Activated CD4-positive, alpha-beta T cell treated with anti-CD3 and anti-CD28 coated beads, Interleukin-10, Interleukin-2, amounts not matched to agents 100 ng/mL and 50 ng/mL, durations not matched to agents 16 hours and 8 hours (primary cell): ENCODE measurements around the gene MGA.
A peak's percentile ranks its signal among the peaks of the same experiment; 100 is the strongest.

ENCODE experiments used
- DNase-seq: peaks from one replicate; pipeline ENCODE4 v3.0.0-alpha.2; 2020

MGA gene

DNA sequence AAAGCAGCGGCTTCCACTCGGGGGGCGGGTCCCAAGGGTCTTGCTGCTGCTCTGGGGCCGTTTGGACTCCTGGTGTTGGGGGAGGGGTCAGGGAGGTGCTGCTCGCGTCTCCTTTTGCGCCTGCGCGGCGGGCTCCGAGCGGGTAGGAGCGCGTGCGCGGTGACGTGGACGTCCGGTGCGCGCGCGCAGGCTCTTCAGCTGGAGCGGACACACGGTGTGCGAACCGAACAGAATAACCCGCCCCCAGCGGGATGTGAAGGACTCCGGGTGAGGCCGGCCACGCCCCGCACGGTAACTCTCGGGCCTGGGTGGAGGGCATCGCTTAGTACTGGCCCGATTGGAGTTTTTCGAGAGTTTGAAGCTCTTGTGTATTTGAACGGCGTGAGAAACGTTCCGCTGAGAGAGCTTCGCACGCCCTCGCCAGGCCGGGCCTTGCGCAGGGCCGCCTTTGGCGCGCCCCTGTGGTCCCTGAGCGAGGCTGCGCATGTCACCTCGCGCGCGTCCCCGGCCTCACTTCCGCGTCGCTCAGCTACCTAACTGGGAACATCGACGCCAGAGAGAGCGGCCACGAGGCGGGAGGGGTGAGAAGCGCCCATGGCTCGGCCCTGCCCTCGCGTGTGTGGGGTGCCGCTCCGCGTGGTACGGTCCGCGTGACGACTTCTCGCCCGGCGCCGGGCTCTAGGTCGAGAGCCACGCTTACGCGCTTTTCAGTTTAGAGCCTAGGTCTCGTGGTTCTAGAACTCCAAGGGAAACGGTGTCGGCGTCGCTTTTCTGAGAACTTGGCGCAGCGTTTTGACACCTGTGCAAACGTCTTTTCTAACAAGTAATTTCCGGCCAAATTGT is at the start of gene MGA:
MGA (plus strand) TSS at position 171 of the 843 bp plus-strand sequence.
- DNase-seq: peak; percentile 94

DNA sequence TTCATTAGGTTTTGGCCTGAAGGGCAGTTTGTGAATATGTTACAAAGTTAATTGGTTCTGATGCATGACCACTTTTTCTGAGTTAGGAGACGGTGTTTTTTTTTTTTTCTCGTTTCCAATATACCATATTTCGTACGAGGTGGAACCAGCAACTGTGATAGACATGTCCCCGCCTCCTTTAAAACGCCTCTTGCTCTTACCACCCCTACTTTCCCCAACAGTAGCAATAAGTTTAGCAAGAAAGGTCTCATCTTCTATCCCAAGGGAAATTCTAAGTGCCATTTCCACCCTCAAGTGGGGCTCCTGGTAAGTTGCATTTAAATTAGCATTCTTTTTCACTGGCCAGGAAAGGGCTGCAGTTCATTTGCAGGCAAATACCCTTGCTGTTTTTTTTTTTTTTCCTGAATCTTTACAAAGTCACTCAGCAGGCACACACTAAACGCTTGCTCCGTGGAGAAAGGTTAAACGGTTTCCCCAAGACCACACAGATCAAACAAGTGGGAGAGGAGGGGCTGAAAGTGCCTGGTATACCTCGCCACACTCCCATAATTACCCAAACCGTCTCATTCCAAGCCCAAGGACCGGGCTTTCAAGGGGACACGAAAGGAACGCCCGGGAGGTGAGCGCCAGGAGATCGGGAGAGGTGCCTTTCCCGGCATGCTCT is 39.5 kb upstream of the MGA start:
- no peak for DNase-seq

DNA sequence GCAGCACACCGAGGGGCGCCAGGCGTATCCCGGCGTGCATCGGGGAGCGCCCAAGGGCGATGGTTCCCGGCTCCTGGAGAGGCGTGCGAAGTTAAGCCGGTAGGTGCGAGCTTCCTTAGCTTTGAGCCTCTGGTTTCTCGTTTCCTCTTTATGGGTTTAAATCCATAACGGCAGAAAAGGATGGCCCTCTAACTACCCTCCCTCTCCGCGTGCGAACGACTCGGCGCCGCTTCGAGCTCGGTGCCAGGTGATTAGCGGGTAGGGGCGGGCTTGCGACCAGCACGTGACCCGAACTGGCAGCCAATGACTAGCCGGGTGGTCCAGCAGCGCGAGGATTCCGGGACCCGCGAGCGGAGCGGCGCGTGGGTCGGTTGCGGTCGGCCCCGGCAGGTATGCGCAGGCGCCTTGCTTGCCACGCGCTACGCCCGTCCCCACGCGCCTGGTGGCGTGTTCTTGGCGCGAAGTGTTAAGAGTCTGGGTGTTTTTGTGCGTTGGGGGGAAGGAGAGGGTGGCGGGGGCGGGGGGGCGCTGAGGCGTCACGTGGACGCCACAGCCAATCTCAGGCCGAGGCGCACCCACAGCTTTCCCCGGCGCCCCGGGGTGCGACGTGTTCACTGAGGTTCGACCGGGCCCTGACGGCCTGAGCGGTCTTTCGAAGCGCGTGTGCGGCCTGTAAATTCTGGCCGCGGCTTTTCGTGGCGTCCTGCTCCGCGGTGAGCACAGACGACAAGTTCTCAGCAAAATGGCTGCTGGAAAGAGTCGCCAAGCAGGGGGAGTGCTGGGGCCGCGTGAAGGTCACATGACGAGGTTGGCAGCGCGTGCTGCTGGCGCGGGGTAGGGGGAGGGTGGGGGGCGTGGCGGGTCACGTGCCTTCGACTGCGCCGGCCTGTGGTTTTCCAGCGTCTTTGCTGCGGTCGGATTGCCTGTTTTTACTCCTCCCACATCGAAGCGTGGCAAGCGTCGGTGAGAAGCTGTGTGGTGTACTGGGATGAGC is 38.7 kb upstream of the MGA start:
- DNase-seq: peak; percentile 78

DNA sequence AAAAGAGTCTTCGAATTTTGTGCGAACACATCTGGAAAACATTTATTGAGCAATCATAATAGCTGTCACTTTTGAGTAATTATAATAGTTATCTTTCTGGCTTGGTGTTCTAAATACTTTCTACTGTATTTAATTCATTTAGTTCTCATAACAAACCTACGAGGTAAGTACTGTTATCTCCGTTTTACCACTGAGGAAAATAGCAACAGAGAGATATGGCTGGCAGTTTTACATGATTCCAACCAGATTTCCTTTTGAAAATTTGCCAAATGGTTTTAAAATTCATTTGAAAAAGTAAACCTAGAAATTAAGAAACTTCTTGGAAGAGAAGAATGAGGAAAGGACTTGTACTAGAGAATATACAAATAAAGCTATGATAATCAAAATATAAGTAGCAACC is 37.3 kb upstream of the MGA start:
- no peak for DNase-seq

DNA sequence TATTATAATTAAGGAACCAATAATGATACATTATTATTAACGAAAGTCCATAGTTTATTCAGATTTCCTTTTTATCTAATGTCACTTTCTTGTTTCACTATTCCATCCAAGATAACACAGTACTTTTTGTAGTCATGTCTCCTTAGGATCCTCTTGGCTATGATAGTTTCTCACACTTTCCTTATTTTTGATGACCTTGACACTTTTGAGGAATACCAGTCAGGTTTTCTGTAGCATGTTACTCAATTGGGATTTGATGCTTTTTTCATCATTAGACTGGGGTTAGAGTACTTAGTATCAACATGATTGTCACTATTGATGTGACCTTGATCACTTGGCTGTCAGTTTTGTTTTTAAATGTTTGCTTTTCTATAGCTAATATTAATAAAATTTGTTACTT is 33.0 kb upstream of the MGA start:
- no peak for DNase-seq

DNA sequence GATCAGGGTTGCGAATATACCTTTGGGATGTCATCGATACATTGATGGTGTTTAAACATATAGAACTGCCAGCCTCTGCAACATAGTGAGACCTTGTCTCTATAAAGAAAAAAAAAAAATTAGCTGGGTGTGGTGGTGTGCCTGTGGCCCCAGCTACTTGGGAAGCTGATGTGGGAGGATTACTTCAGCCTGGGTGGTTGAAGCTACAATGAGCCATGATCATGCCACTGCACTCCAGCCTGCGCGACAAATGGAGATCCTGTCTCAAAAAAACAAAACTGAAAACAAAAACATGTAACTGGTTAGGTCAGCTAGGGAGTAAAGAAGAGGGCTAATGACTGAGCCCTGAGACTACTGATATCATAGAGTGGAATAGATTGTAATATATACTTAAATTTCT is 30.7 kb upstream of the MGA start:
- no peak for DNase-seq

DNA sequence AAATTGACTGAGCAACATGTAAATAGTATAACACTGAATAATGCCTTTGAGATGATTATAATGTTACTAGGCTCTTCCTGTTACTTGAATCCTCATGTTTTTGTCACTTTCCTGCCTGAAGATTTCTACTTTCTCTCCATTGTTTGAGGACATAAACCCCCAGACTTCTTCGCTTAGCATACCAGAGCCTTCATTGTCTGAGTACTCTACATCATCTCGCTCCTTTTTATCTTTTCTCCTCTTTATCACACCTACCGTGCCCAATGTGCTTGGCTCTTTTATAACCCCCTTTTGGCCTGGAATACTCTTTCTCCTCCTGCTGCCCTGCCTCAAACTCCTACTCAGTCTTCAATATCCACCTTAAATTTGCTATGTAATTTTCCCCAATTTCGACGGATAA is 30.3 kb upstream of the MGA start:
- DNase-seq: no peak

DNA sequence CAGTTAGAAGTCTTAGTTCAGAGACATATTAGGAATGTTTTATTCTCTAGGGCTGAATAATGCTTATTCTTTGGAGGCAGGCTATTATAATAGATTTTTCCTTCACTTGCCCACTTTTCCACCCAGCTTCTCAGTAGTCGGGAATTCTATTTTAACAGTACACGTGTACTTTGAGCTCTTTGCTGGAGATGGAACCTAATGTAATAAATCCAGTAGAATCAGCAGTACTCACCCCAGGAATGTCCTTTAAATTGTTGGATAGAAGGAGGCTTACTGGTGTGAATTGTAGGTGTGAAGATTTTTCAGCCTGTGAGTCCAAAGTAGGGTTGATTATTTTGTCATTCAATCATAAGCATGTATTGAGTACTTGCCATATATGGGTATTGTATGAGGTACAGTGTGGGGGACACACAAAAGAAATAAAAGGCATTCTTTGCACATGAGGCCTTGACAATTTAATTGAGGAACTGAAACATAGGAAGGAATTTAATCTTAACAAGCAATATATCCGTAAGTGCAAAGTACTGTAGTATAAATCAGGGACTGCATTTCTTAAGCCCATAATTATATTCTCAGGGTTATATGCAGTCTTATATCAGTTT is 29.5 kb upstream of the MGA start:
- DNase-seq: no peak

DNA sequence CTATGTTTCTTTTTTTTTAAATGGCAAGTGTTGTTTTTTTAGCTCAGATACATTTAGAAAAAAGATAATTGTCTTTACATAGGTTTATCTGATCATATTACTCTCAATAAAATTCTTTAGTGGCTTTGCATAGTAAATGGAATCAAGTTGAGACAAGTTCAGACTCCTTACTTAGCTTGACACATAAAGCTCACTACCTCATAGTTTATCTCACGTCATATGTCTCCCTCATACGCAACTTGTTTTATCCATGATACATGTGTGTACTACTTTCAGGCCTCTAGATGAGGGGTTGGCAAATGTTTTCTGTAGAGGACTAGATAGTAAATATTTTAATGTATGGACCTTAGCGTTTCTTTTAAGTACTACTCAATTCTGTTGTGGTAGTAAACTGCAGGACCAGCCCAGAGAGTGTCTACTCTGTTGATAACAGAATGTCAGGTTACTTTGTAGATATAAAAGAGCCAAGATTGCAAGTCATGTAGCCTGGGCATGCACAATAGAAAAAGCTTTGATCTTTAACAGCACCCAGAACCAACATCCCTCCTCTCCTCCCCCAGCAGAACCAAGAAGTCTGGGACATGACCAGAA is 28.2 kb upstream of the MGA start:
- no peak for DNase-seq

DNA sequence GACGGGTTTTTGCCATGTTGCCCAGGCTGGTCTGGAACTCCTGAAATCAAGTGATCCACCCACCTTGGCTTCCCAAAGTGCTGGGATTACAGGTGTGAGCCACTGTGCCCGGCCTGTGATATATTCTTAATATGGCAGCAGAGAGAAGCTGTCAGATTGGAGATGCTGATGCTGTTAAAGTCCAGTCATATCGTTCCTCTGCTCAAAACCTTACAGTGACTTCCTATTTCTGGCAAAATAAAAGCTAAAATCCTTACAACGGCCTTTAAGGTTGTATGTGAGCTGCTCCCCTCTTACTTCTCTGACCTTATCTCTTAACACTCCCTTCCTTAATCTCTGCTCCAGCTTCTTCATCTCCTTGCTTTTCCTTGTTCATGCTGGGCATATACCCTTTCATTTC is 26.6 kb upstream of the MGA start:
- DNase-seq: no peak

DNA sequence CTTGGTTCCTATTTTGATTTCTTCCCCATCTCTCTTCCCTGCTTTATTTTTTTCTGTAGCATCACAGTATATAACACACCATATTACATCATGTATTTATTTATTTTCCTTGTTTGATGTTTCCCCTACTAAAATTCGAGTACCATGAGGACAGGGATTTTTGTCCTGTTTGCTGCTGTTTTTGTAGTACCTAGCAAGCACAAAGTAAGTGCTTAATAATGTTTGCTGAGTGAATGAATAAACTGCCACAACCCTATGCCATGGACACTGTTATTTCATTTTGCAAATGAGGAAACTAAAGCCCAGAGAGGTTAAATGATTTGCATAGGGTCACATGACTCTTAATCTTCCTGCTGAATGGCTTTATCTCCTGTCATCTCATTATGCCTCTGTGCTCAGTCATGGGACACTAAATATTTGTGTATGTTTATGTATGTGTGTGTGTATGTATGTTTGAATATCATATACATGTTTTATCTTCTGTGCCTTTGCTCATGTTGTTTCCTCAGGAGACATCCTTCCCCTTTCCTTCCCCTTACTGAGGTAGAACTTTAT is 26.1 kb upstream of the MGA start:
- DNase-seq: no peak

DNA sequence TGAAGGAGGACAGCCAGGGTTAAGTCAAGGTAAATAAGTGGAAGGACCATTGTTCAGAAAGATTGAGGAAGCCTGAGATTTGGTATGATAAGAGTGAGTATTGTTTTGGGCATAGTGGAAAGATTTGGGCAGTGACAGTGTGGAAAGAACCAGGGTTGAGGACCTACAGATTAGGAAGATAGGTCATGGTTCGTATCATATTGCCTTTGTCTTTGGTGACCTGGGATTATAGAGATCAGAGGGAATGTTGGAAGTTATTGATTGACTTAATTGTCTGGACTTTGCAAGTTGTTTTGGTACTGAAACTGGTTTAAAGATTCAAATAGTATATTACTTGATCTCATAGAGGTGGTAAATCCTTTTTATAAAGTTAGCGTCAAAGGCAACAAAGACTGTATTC is 23.1 kb upstream of the MGA start:
- no peak for DNase-seq

DNA sequence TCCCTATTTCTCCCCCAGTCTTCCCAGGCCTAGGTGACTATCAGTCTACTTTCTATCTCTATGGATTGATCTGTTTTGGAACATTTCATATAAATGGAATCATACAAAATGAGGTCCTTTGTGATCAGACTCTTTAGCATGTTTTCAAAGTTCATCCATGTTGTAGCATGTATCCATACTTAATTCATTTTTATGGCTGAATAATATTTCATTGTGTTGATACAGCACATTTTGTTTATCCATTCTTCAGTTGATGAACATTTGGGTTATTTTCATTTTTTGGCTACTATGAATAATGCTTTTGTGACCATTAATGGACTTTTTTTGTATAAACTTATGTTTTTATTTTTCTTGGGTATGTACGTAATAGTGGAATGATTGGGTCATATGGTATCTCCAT is 19.2 kb upstream of the MGA start:
- no peak for DNase-seq

DNA sequence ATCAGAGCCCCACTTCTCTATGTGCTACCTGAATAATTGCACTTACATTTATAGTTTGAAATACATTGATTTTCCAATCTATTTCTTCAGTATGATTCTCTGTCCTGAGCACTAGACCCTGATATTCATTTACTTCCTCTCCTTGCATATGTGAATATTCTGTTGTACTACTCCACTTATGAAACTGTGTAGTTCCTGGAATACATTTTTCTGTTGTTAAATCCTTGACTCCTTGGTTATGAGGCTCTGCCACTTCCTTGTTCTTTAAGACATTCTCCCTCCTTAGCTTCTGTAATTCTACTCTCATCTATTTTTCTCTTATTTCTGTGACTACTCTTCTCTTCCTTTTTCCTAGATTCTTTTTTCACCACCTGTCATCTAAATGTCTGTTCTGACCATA is 12.9 kb upstream of the MGA start:
- no peak for DNase-seq

DNA sequence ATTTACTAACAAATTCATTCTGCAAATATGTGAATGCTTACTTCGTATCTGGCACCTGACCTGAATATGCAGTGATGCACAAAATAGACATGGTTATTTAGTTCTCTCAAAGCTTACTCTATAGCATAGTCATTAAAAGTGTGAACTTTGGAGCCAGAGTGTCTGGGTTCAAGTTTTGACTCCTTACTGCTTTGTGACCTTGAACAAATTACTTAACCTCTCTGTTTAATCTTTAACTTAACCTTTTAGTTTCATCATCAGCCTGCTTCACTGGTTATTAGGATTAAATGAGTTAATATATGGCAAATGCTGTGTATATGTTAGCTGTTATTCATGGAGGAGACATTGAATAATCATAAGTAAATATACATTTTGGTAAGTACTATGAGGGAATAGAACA is 12.1 kb upstream of the MGA start:
- no peak for DNase-seq

DNA sequence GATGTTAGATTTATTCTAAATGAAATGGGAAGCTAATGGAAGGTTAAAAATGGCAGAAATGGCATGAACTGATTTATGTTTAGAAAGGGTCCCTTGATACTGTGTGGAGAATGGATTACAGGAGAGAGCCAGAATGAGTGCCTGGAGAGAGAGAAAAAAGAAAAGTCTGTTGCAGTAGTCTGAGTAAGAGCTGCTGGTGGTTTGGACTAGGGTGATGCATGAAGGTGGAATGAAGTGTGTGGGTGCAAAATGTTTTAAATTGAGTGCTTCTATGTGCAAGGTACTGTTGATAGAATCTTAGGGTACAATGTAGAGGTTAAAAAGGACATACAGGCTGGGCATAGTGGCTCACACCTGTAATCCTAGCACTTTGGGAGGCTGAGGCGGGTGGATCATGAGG is 11.4 kb upstream of the MGA start:
- no peak for DNase-seq

DNA sequence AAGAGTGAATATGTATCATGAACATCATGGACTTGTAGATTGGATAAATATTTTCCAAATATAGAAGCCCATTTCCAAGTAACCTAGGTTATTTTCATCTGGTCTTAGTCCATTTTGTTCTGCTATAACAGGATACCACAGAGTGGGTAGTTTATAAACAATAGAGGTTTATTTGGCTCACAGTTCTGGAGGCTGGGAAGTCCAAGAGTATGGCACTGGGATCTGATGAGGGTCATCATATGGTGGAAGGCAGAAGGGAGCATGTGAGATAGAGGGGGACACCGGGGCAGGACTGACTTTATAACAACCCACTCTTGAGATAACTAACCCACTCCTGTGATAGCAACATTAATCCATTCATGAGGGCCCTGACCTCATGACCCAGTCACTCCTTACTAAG is 9.4 kb upstream of the MGA start:
- DNase-seq: no peak

DNA sequence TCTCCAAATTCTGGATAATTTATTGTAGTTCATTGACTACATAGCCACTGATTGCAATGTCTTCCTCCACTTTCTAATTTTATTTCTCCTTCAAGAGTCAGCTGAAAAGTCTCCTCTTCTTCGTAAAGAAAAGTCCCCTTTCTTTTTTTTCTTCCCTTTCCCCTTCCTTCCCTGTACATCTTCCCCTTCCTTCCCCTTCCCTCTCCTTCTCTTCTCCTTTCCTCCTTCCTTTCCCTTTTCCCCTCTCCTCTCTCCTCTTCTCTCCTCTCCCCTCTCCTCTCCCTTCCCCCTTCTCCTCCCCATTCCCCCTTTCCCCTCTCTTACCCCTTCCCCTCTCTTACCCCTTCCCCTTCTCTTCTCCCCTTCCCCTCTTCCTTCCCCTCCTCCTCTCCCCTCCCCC is 8.8 kb upstream of the MGA start:
- DNase-seq: no peak

DNA sequence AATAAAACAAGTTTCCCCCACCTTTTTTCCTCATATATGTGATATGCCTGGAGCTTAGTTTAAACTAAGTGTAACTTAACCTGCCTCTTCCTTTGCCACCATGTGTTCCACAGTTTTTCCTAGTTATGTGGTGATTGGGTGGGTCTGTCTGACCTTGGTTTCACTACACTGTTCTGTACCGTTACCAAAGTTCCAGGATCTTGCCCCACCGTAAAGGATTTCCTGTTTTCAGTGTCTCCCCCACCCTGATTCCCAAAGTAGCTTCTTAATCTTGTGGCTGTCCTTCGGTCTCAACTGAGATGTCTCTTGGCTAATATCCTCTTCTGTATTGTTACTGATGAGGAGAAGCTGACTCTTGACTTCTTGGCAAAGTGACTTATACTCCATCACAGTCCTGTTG is 6.4 kb upstream of the MGA start:
- DNase-seq: no peak

DNA sequence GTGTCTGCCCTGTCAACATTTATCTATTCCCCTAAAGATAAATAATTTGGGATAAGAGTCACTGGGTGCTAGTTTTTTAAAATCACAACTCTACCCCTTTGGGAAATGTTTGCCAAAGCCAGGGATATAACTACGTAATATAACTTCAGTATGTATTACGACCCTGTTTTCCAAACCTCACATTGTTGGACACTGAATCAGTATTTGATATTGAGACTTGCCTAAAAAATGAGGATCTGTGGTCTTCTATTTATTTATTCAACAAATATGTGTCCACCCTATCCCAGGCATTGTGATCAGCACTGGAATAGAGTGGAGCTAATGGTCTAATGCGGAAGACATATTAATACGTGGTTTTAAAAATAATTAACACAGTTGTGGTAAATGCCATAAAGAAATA is 4.5 kb upstream of the MGA start:
- no peak for DNase-seq

DNA sequence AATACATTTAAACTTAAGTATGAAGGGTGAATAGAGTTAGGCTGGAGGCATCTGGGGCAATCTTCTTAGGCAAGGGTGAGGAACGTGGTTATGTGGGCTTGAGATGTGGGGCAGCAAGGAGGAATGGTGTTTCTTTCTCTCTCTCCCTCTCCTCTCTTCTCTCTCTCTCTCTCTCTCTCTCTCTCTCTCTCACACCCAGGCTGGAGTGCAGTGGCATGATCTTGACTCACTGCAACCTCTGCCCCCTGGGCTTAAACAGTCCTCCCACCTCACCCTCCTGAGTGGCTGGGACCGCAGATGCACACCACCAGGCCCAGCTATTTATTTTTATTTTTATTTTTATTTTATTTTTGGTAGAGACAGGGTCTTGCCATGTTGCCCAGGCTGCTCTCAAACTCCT is 4.0 kb upstream of the MGA start:
- DNase-seq: no peak

DNA sequence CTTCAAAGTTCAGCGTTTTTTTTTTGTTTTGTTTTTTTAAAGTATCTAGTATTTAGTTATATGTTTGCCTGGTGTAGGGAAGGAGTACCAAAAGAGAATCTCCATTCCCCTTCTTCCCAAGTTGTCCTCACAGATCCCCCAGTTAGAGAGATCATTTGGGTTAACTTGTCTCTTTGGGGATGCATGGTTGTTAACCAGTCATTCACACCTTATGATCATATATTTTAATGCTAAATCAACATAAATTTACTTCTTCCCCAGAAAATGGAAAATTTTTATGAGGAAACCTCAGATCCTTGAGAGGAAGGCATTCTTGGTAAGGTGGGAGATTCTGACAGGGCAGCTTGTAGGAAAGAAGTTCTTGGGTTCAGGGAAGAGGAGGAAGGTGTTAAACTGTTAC is 1.5 kb upstream of the MGA start:
- no peak for DNase-seq
